ENCODE data around the gene SORCS1. TPM values are rescaled to one million over a fixed set of nuclear protein-coding genes. Genes with fewer than 3 reads are reported as not detected.

Gene SORCS1
- total RNA-seq, 1 experiment from 2014 or later = not detected

GRCh38 chr10:106908225-106908624 lies 256.3 kb downstream of the SORCS1 start:
- Histone ChIP-seq H3K4me1 (ENCODE audit: control insufficient read depth in 1 of 2, insufficient read depth in 2 of 2, low read length in 2 of 2) (no peaks in the 10 kb centered on the region), H3K9me3 (ENCODE audit: control insufficient read depth in 1 of 2, insufficient read depth in 1 of 2, low read depth in 1 of 2, low read length in 2 of 2) (peaks cover 24 to 39% of the 10 kb centered on the region in 2 experiments), H3K9ac (ENCODE audit: low read length) (no peak overlapping the region), H3K27me3 (ENCODE audit: insufficient read depth, low read length) (no peaks in the 10 kb centered on the region), H3K4me2 (ENCODE audit: low read length) (no peak overlapping the region), H4K20me1 (ENCODE audit: insufficient read depth) (no peaks in the 10 kb centered on the region), H3K36me3 (ENCODE audit: control insufficient read depth in 1 of 2, insufficient read depth in 2 of 2, low read length in 2 of 2) (no peaks in the 10 kb centered on the region), H3K27ac (ENCODE audit: low read depth, low read length) (no peak overlapping the region), H3K4me3 (replicated peaks in 1 of 2; ENCODE audit: low read depth in 1 of 2, low read length in 2 of 2) (no peak overlapping the region), H3K9me2 (ENCODE audit: insufficient read depth) (no peaks in the 10 kb centered on the region), H3K79me2 (ENCODE audit: insufficient read depth, low read length) (no peaks in the 10 kb centered on the region), H2AFZ (ENCODE audit: low read depth, low read length, poor library complexity, severe bottlenecking) (no peak overlapping the region)
- ATAC-seq (no peak), DNase-seq (ENCODE audit: low read depth, low spot score) (no peak)
- no peak for TF ChIP-seq ZNF274 (IDR thresholded peaks at IDR 0.05; ENCODE audit: low read depth, low read length)
- TF ChIP-seq JUND (IDR thresholded peaks at IDR 0.05) = no peak
- TF ChIP-seq, protein P1, sequence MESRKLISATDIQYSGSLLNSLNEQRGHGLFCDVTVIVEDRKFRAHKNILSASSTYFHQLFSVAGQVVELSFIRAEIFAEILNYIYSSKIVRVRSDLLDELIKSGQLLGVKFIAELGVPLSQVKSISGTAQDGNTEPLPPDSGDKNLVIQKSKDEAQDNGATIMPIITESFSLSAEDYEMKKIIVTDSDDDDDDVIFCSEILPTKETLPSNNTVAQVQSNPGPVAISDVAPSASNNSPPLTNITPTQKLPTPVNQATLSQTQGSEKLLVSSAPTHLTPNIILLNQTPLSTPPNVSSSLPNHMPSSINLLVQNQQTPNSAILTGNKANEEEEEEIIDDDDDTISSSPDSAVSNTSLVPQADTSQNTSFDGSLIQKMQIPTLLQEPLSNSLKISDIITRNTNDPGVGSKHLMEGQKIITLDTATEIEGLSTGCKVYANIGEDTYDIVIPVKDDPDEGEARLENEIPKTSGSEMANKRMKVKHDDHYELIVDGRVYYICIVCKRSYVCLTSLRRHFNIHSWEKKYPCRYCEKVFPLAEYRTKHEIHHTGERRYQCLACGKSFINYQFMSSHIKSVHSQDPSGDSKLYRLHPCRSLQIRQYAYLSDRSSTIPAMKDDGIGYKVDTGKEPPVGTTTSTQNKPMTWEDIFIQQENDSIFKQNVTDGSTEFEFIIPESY (IDR thresholded peaks at IDR 0.05; ENCODE audit: extremely low read depth, insufficient replicate concordance, low read length) = no peak
- no peak for TF ChIP-seq REST (IDR thresholded peaks at IDR 0.05; ENCODE audit: low read depth)
- TF ChIP-seq YY1 (IDR thresholded peaks at IDR 0.05; ENCODE audit: extremely low read depth, insufficient replicate concordance, low read depth, low read length) = no peak
- TF ChIP-seq CEBPB (IDR thresholded peaks at IDR 0.05; ENCODE audit: low read depth) = no peak
- no peak for TF ChIP-seq TCF7L2 (IDR thresholded peaks at IDR 0.05; ENCODE audit: borderline replicate concordance, extremely low read depth, insufficient read depth, insufficient read length)
- TF ChIP-seq SP1 (IDR thresholded peaks at IDR 0.05; ENCODE audit: low read depth) = no peak
- TF ChIP-seq POLR2AphosphoS5 (IDR thresholded peaks at IDR 0.05; ENCODE audit: low read depth, low read length) = no peak
- no peak for TF ChIP-seq CBX3 (IDR thresholded peaks at IDR 0.05; ENCODE audit: low read depth)
- TF ChIP-seq EZH2 (IDR thresholded peaks at IDR 0.05) = no peak
- TF ChIP-seq CTCF (IDR thresholded peaks at IDR 0.05 in 2 of 3, conservative IDR thresholded peaks at IDR 0.05 in 1 of 3; ENCODE audit: borderline replicate concordance in 1 of 3, insufficient read depth in 1 of 3, low read depth in 2 of 3, low read length in 2 of 3) = no peak
- no TSS peak for BruUV-seq (replicated peaks)
- intact Hi-C loops (cut with micrococcal nuclease) = no loop called here
- CTCF ChIA-PET = no interaction called here
- POLR2A ChIA-PET = no interaction called here
- RAD21 ChIA-PET (ENCODE audit: low non-redundant PET in 1 of 2, low total read pairs in 2 of 2, uncharacterized antibody in 2 of 2, unreplicated experiment in 2 of 2) = no interaction called here

All from HCT116 (cell line).